Tibial nerve (tissue), 3 donors: ENCODE measurements around the gene CDCA8.

Experiments used
- POLR2A ChIP-seq, 2 donors: fragments of 450-650 bp; IDR thresholded peaks; one replicate each; pipeline ENCODE4 v1.6.1; 2017; ENCODE audit warnings: antibody characterized with exemption in 2 of 2, mild to moderate bottlenecking in 2 of 2, moderate library complexity in 2 of 2
- TF ChIP-seq, protein P1 (sequence below), 5 experiments: fragments of 200-600 bp in 3 of 5; fragments of 450-650 bp in 2 of 5; sonication (generic) in 3 of 5; IDR thresholded peaks; one replicate each; pipeline ENCODE4 v1.5.1; 2016 to 2019; ENCODE audit warnings: antibody characterized with exemption in 5 of 5, mild to moderate bottlenecking in 3 of 5, moderate library complexity in 2 of 5

DNA sequence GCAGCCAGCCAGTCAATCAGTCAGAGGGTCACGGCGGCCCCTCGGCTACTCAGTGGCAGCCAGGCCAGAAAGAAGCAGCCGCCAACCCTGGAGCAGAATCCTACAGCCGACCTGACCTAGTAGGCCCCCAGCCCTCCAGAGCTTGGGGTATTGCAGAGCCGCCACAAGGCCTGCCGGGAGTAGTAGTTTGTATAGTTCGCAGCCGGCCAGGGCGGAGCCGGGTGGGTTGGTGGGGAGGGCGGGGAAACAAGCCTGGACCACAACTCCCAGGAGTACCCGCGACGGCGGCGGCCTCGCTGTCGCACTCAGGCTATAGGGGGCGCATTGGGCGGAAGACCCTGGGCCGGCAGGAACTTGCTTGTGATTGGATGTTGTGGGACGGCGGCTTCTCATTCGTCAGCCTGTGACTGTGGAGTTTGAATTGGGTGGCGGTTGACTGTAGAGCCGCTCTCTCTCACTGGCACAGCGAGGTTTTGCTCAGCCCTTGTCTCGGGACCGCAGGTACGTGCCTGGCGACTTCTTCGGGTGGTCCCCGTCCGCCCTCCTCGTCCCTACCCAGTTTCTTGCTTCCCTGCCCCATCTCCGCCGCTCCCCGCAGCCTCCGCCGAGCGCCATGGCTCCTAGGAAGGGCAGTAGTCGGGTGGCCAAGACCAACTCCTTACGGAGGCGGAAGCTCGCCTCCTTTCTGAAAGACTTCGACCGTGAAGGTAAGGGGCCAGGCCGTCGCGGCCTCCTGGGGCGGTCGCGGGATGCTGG, at the start of gene CDCA8:
- TF ChIP-seq, protein P1, sequence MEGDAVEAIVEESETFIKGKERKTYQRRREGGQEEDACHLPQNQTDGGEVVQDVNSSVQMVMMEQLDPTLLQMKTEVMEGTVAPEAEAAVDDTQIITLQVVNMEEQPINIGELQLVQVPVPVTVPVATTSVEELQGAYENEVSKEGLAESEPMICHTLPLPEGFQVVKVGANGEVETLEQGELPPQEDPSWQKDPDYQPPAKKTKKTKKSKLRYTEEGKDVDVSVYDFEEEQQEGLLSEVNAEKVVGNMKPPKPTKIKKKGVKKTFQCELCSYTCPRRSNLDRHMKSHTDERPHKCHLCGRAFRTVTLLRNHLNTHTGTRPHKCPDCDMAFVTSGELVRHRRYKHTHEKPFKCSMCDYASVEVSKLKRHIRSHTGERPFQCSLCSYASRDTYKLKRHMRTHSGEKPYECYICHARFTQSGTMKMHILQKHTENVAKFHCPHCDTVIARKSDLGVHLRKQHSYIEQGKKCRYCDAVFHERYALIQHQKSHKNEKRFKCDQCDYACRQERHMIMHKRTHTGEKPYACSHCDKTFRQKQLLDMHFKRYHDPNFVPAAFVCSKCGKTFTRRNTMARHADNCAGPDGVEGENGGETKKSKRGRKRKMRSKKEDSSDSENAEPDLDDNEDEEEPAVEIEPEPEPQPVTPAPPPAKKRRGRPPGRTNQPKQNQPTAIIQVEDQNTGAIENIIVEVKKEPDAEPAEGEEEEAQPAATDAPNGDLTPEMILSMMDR (IDR thresholded peaks at IDR 0.05) = peak; percentile 57 to 86 (median 72)
- TF ChIP-seq POLR2A (IDR thresholded peaks at IDR 0.05) = peak in 1 of 2 donors; percentile 35
